ENCODE results near the gene ARIH1. TPM values are rescaled to one million over a fixed set of nuclear protein-coding genes. Genes with fewer than 3 reads are reported as not detected.
"Not testable (repeated sequence)": the region's sequence is repeated elsewhere in the genome, so short reads cannot be mapped to it uniquely, and the experiment has no call there.

ARIH1 gene
- total RNA-seq = 100 to 1,000 TPM; 170 to 175 TPM

DNA sequence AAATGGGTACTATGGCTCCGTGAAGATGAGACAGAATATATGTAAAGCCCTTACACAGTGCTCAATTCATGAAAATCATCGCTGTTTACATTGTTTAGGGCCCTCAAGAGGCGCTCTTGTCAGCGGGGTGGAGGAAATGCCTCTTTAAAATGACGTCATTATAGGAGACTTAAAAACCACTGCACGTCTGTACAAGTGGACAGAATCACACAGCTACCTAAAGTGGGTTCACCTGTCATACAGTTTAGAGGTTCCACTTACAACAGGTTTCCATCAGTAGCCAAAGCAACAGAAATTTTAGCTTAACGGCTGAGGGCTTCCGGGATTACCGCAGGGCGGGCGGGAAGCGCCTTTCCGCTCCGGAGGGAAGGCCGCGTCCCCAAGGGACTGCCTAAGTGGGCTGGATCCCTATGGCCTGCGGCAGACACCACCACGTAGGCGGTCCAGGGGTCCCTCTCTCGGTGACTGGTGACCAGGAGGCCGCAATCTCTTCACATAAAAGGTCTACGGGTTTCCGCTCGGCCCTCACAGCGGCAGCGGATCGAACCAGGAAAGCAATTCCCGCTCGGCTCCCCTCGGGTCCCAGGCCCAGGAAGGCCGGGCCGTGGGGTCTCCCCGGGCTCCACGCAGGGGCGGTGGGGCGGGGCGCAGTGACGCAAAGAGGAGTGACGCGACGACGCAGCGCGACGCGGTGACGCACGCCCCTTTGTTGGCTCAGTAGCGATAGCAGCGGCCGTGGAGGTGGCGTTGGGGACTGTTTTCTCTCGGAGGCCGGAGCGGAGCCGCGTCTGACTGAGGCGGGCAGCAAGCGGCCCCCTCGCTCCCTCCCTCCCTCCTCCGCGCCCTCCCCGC, at the start of gene ARIH1:
ARIH1 (plus strand) TSS at position 717 of the 852 bp plus-strand sequence. CDS start 310 bp downstream, outside the sequence.
- ChIA-PET POLR2A (interaction anchor here (0.6 to 3.6 kb wide), 17 partner anchors 9 to 298 kb away, joined by 3 to 20 read pairs (median 3); partner anchors contain the start of gene HEXA), CTCF (interaction anchor here (0.6 to 1.7 kb wide), 11 partner anchors 10 to 197 kb away, joined by 3 to 10 read pairs (median 3); no protein-coding TSS in a partner anchor)
- Mint-ChIP-seq H3K4me3 (peak within 1 kb of the TSS; percentile 97), H3K27me3 (no peaks in the 10 kb centered on the region), H3K27ac (peak within 1 kb of the TSS; percentile 87), H3K9me3 (no peaks in the 10 kb centered on the region), H3K4me1 (ENCODE audit: low read depth) (peaks cover 31% of the 10 kb centered on the region), H3K36me3 (ENCODE audit: low read depth) (peaks cover 33% of the 10 kb centered on the region)
- peak; percentile 95 for DNase-seq
- TF ChIP-seq, protein P1, sequence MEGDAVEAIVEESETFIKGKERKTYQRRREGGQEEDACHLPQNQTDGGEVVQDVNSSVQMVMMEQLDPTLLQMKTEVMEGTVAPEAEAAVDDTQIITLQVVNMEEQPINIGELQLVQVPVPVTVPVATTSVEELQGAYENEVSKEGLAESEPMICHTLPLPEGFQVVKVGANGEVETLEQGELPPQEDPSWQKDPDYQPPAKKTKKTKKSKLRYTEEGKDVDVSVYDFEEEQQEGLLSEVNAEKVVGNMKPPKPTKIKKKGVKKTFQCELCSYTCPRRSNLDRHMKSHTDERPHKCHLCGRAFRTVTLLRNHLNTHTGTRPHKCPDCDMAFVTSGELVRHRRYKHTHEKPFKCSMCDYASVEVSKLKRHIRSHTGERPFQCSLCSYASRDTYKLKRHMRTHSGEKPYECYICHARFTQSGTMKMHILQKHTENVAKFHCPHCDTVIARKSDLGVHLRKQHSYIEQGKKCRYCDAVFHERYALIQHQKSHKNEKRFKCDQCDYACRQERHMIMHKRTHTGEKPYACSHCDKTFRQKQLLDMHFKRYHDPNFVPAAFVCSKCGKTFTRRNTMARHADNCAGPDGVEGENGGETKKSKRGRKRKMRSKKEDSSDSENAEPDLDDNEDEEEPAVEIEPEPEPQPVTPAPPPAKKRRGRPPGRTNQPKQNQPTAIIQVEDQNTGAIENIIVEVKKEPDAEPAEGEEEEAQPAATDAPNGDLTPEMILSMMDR (IDR thresholded peaks at IDR 0.05) = no peak
- intact Hi-C loops (cut with micrococcal nuclease) = no loop called here
- ATAC-seq = peak; percentile 78

- Mint-ChIP-seq H3K4me3 (no peak overlapping the region), H3K4me1 (ENCODE audit: low read depth) (no peaks in the 10 kb centered on the region), H3K27ac (no peak overlapping the region), H3K36me3 (ENCODE audit: low read depth) (no peaks in the 10 kb centered on the region), H3K9me3 (peaks cover 26% of the 10 kb centered on the region), H3K27me3 (no peaks in the 10 kb centered on the region)
- intact Hi-C loops (cut with micrococcal nuclease) = no loop called here
- CTCF ChIA-PET = no interaction called here
- POLR2A ChIA-PET = no interaction called here
- TF ChIP-seq, protein P1 (IDR thresholded peaks at IDR 0.05) = no peak
- ATAC-seq (no peak), DNase-seq (no peak)
Observed at GRCh38 chr15:72426753-72427152, 47.4 kb upstream of the ARIH1 start.

DNA sequence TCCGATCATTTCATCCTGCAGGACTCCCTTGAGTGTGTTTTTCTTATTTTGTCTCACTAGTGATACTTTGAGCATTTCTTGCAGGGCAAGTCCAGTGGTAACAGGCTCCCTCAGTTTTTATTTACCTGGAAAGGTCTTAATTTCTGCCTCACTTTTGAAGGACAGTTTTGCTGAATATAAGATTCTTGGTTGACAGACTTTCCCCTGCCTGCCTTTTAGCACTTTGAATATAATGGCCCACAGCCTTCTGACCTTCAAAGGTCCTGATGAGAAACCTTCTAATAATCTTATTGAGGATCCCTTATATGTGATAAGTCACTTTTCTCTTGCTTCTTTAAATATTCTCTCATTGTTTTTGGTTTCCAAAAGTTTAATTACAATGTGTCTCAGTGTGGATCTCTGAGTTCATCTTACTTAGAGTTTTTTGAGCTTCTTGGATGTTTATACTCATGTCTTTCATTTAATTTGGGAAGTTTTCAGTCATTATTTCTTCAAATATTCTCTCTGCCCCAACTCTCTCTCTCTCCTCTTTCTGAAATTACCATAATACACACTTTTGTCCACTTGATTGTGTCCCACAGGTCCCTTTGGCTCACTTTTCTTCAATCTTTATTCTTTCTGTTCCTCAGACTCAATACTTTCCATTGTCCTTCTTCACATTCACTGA, 36.3 kb upstream of the ARIH1 start:
- CTCF ChIA-PET = no interaction called here
- Mint-ChIP-seq H3K36me3 (ENCODE audit: low read depth) (peaks cover 3% of the 10 kb centered on the region), H3K27me3 (peaks cover 15% of the 10 kb centered on the region), H3K9me3 (peaks cover 10% of the 10 kb centered on the region), H3K4me3 (no peak overlapping the region), H3K27ac (no peak overlapping the region), H3K4me1 (ENCODE audit: low read depth) (no peaks in the 10 kb centered on the region)
- DNase-seq (no peak), ATAC-seq (no peak)
- intact Hi-C loops (cut with micrococcal nuclease) = no loop called here
- POLR2A ChIA-PET = no interaction called here
- TF ChIP-seq, protein P1 (IDR thresholded peaks at IDR 0.05) = no peak

- H3K27ac Mint-ChIP-seq; H3K27me3 Mint-ChIP-seq; intact Hi-C loops (cut with micrococcal nuclease); H3K4me3 Mint-ChIP-seq; ATAC-seq; H3K9me3 Mint-ChIP-seq; H3K4me1 Mint-ChIP-seq (ENCODE audit: low read depth); DNase-seq; POLR2A ChIA-PET; H3K36me3 Mint-ChIP-seq (ENCODE audit: low read depth); CTCF ChIA-PET: not testable (repeated sequence)
Observed at GRCh38 chr15:72442848-72443247, 31.3 kb upstream of the ARIH1 start.

- Mint-ChIP-seq H3K36me3 (ENCODE audit: low read depth) (no peaks in the 10 kb centered on the region), H3K4me1 (ENCODE audit: low read depth) (no peaks in the 10 kb centered on the region), H3K9me3 (no peaks in the 10 kb centered on the region), H3K27me3 (peaks cover 3% of the 10 kb centered on the region), H3K27ac (no peak overlapping the region), H3K4me3 (no peak overlapping the region)
- intact Hi-C loops (cut with micrococcal nuclease) = no loop called here
- TF ChIP-seq, protein P1 (IDR thresholded peaks at IDR 0.05) = no peak
- DNase-seq = no peak
- ChIA-PET CTCF (interaction anchor here (0.7 to 1.6 kb wide), 3 partner anchors 10 to 22 kb away, joined by 3 to 6 read pairs (median 3); no protein-coding TSS in a partner anchor), POLR2A (no interaction called here)
- ATAC-seq = no peak
Observed at GRCh38 chr15:72445426-72445825, 28.7 kb upstream of the ARIH1 start.
